HS-5 (cell line): ENCODE data around the gene SCGN.

ENCODE experiments used
- DNase-seq: peaks from one replicate; pipeline ENCODE4 v3.0.0-alpha.2; 2012; ENCODE audit warnings: low read depth

Gene SCGN

DNA sequence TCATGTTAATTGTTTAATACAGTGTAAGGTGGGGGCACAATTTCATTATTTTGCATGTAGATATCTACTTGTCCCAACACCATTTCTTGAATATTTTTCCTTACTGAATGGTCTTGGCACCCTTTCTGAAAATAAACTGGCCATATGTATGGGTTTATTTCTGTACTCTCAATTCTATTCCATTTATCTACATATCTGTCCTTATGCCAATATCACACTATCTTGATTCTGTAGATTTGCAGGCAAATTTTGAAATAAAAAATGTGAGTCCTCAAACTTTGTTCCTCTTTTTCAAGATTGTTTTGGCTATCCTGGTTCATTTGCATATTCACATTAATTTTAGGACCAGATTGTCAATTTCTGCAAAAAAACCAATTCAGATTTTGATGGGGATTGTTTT, 34.8 kb downstream of the SCGN start:
- no peak for DNase-seq

GRCh38 chr6:25689966-25690365, 38.0 kb downstream of the SCGN start:
- no peak for DNase-seq

- no peak for DNase-seq
Observed at GRCh38 chr6:25691894-25692293, 39.9 kb downstream of the SCGN start.

DNA sequence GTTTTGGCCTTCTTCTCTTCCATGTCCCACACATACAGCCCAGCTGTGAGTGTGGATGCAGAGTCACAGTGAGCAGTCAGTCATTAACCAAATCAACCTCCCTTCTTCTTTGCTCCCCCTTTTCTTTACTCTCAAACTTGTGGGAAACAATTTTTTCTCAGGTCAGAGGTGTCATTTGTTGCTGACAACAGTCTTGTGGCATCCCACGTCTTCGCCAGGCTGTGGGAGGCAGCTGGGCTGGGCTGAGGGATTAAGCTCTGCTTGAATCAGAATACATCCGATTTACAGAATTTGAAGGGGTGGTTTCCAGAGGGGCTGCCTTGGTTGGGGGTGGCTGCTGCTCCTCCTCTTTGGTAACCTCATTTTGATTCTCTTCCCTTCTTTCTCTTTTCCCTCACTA, 40.5 kb downstream of the SCGN start:
- DNase-seq = no peak

- DNase-seq = peak; percentile 40
Observed at GRCh38 chr6:25694366-25694765, 42.4 kb downstream of the SCGN start.

GRCh38 chr6:25695671-25696070, 43.7 kb downstream of the SCGN start:
- DNase-seq = no peak

DNA sequence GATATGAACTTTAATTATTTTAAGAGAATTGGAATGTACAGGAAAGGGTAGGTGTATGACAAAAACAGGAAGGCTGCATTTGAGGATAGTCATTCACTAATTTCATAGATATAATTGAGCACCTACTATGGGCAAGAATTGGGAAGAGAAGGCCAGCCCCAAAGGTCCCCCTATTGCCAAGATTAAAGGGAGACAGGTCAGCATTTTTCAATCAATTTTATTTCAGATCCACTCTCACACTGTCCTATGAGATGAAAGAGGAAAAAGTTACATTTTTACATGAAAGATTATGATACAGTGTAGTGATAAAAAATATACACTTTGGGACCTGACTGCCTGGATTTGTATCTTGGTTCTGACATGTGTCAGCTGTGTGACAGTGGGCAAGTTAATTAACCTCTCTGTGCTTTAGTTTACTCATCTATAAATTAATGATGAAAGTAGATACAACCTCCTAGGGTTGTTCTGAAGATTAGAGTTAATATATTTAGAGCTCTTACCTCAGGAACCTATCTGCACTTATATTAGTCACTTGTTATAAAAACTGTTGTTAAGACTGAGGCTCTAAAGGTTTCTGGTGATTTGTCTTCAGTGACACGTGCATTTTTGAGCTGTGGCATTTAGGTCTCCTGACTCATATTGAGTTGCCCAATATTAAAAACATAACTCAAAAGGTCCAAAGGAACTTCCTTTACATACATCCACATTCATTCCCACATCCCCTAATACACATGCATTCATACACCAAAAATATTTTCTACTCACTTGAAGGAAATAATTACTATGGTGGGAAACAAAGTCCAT, 45.7 kb downstream of the SCGN start:
- DNase-seq = peak; percentile 61

DNA sequence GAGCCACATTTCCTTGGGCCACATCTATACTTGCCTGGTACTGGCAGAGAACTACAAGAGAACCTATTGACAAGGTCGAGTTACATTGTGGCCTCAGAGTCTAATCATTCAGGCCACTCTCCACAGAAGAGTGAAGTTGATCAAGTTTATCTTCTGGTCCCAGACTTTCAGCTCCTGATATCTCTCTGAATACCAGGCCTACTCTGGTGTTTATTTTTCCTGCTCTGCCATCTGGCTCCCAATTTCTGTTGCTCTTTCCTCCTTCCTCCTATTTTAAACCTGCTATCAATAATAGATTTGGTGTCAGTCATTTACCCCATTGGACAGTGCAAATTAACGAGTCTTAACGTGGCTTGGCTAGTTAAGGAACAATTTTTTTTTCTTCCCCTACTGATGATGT, 46.6 kb downstream of the SCGN start:
- no peak for DNase-seq

DNA sequence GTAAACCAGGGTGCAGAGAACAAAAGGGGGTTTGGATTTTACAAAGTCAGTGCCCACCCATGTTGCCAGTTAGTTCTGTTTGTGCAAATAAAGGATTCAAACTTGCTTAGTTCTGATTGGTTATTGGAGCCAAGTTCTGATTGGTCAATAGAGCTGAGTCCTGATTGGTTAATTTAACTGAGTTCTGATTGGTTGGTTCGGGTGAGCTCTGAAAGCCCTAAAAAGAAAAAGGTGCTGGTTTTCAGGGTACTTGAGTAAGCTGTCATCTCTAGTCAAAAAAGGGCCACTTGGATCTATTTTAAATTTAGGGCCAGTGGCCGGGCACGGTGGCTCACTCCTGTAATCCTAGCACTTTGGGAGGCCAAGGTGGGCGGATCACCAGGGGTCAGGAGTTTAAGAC, 47.6 kb downstream of the SCGN start:
- no peak for DNase-seq

DNA sequence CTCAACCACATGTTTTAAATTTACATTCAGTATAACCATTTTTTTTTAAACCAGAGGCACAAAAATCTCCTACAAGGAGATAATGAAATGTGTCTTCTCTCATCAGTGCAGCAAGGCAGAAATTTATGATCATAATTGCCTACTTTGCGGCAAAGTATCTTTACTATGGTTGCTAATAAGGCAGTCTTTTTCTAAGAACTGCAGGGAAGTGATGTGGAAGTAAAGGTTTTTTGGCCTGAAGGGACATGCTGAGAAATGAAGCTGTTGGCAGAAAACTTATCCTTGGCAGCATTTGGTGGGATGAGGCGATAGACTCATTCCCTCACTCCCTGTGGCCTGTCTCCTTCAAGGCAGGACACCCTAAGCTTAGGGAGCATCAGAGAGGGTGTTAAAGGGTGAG, 48.7 kb downstream of the SCGN start:
- DNase-seq = no peak

DNA sequence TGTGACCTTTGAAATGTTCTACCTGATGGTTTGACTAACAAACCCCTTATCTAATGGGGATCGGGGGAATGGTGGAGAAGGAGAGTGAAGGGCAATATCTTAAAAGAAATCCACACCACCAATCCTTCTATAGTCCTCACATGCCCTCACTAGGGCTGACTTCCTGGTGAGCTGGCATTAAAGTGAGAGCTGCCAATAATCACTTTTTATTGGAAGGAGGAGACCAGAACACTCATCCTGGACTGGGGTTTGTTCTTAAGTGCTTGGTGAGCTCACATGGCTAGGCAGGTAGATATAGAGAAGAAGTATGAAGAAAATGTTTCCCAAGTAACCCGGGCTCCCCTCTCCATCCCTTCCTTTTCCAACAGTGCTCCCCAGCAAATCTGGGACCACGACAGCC, 49.8 kb downstream of the SCGN start:
- no peak for DNase-seq

DNA sequence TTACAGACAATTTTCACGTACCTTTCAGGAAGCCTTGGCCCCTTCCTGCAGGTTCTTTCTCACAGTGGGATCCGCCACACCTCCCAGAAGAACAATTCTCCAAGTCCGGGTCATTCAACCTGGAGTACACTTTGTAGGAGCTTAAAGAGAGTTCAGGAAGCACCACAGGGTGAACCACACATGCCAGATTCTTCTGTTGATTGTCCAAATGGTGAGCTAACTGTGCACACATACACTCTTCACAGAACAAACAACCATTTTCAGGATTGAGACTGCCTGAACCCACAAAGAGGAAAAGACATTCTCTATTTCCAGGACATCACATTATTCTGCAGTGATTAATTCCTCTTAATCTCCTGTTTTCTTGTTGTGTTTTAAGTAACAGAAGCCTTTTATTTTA, 51.0 kb downstream of the SCGN start:
- no peak for DNase-seq

GRCh38 chr6:25704001-25704400, 52.0 kb downstream of the SCGN start:
- DNase-seq = no peak

DNA sequence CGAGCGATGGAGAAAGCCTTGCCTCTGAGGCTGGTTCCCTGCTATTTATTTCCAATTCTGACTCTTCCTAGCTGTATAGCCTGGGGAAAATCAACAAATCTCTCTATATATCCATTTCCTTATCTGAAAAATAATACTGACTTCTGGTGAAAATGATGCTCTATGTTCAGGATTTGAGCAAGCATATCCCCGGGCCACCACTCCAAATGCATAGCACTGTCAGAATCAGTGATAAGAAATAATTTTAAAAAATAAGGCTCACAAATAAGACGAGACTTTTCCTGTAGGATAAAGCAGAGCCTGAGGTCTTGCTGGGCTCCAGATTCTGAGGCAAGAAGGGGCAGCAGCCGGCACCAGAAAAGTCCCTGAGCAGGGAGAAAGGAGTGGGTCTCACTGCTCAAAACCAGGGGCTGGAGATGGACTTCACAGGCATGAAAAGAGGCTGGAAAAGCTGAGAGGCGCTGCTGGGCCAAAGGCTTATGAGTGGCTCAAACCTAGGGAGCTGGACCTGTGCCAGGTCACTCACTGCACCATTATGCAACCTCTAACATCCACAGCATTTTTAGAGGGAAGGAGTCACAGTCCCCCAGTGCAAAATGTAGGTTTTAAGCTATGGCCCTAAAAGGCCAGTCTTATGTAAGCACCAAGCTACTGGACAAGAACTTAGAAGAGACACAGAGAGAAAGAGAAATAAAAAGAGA, 54.4 kb downstream of the SCGN start:
- no peak for DNase-seq

DNA sequence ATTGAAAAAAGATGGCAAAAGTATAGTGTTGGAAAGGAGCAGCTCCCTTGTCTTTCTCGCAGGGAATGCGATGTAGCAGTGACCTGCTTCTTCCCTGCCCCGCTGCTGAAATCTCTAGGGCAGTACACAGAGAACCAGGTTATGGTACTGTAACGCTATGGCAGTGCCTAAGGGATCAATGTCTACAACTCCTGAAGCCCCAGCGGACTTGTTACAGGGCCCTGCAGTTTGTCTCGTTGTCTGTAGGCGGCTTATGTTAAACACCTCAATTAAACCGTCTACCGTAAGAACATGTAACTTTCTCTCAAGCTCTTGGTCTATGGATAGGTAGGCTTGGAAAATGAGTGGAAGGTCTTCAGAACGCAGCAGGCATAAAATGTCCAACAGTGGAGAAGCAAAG, 57.7 kb downstream of the SCGN start:
- no peak for DNase-seq

DNA sequence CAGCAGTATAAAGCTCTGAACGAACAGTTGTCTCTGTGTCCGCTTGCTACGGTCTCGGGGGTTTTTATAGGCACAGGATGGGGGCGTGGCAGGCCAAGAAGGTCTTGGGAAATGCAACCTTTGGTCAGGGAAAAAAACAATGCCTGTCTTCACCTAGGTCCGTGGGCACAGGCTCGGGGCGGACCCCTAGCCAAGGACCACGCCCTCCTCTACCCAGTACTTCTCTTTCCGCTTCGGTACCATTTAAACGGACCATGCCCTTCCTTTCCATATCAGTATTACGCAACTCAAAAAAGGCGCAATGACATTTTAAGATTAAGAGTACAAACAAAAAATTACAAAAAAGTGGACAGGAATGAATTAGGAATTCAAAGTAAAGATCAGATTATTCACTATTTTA, 58.3 kb downstream of the SCGN start:
- DNase-seq = no peak

GRCh38 chr6:25713824-25714223, 61.8 kb downstream of the SCGN start:
- no peak for DNase-seq

DNA sequence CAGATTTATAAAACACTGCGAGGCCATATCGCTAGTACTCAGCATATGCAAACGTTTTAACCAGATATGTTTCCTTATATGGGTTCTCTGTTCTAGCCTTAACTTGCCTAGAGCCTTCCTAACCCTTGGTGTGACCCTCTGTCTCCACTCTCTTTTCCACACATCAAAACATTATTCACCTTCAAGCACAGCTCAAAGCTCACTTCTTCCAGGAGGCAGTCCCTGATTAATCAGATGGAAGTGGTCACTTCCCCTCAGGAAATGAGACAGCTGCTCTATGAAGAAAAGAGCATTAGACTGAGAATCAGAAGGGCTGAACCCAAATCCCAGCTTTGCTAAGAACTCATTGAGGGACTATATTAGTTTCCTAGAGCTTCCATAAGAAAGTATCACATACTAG, 62.8 kb downstream of the SCGN start:
- DNase-seq = no peak

GRCh38 chr6:25715794-25716193, 63.8 kb downstream of the SCGN start:
- DNase-seq = no peak

GRCh38 chr6:25717866-25718740, 66.1 kb downstream of the SCGN start:
- DNase-seq = no peak

DNA sequence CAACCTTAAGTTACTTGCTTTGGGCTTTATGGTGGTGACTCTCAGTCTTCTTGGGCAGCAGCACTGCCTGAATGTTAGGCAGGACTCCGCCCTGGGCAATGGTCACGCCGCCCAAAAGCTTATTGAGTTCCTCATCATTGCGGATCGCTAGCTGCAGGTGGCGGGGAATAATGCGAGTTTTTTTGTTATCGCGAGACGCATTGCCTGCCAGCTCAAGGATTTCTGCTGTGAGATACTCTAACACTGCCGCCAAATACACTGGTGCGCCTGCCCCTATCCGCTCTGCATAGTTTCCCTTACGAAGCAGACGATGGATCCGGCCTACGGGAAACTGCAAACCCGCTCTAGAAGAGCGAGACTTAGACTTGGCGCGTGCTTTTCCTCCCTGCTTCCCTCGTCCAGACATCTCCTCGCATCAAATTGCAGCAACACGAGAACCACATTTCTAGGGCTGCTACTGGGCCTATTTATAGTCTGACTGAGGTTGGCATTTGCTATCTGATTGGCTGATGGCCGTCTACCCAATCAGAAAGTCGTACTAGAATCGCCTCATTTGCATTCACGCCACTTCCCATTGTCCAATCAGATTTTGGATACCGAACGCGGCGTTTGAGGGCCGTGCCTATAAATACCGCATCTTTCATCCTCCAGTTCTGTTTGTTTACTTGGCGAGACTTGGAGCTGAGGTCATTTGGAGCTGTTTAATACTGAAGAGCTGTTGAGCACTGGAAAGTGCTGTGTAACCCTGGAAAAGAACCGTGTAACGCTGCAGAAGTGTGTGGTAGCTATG, 74.3 kb downstream of the SCGN start:
- DNase-seq = no peak

- DNase-seq = no peak
Observed at GRCh38 chr6:25727028-25727427, 75.0 kb downstream of the SCGN start.
